Measurements from ENCODE around the gene UNC93A.
"Not testable (repeated sequence)": the region's sequence is repeated elsewhere in the genome, so short reads cannot be mapped to it uniquely, and the experiment has no call there.

UNC93A gene

GRCh38 chr6:167290786-167291622 lies at the start of gene UNC93A:
UNC93A (plus strand) TSS chr6:167291315; CDS start chr6:167291490, 175 bp downstream.
- no peak for DNase-seq

- not testable (repeated sequence) for DNase-seq
Observed at GRCh38 chr6:167241321-167242134, 49.6 kb upstream of the UNC93A start.

GRCh38 chr6:167242135-167242506 lies 49.0 kb upstream of the UNC93A start:
- DNase-seq, result not testable (repeated sequence)

- DNase-seq, result not testable (repeated sequence)
Observed at GRCh38 chr6:167242511-167243051, 48.5 kb upstream of the UNC93A start.

GRCh38 chr6:167244064-167244960 lies 46.8 kb upstream of the UNC93A start:
- DNase-seq, result no peak

- no peak for DNase-seq
Observed at GRCh38 chr6:167244991-167245390, 46.1 kb upstream of the UNC93A start.

- no peak for DNase-seq
Observed at GRCh38 chr6:167245591-167245990, 45.5 kb upstream of the UNC93A start.

- no peak for DNase-seq
Observed at GRCh38 chr6:167247814-167248595, 43.1 kb upstream of the UNC93A start.

GRCh38 chr6:167248878-167249455 lies 42.1 kb upstream of the UNC93A start:
- not testable (repeated sequence) for DNase-seq

- DNase-seq, result no peak
Observed at GRCh38 chr6:167252271-167252670, 38.8 kb upstream of the UNC93A start.

- DNase-seq, result no peak
Observed at GRCh38 chr6:167255918-167256553, 35.1 kb upstream of the UNC93A start.

- no peak for DNase-seq
Observed at GRCh38 chr6:167258646-167259045, 32.5 kb upstream of the UNC93A start.

- not testable (repeated sequence) for DNase-seq
Observed at GRCh38 chr6:167266057-167266829, 24.9 kb upstream of the UNC93A start.

GRCh38 chr6:167266830-167267555 lies 24.1 kb upstream of the UNC93A start:
- DNase-seq, result no peak

GRCh38 chr6:167267556-167267898 lies 23.6 kb upstream of the UNC93A start:
- not testable (repeated sequence) for DNase-seq

- no peak for DNase-seq
Observed at GRCh38 chr6:167267921-167268401, 23.2 kb upstream of the UNC93A start.

GRCh38 chr6:167268683-167269280 lies 22.3 kb upstream of the UNC93A start:
- no peak for DNase-seq

- DNase-seq, result no peak
Observed at GRCh38 chr6:167270499-167271311, 20.4 kb upstream of the UNC93A start.
